ENCODE measurements around the gene SERTAD3. TPM values are rescaled to one million over a fixed set of nuclear protein-coding genes. Genes with fewer than 3 reads are reported as not detected.

The SERTAD3 gene
- total and polyA plus RNA-seq, 2 donors (not counting 3 experiments of a cell fraction or from before 2014, with no cell fraction given) = 13.3 to 29.9 TPM

- Histone ChIP-seq H3K9me3 (replicated peaks; ENCODE audit: control insufficient read depth, insufficient read depth, low read length) (no peaks in the 10 kb centered on the region), H4K20me1 (replicated peaks; ENCODE audit: control insufficient read depth, extremely low read depth, insufficient read depth, low read length) (no peaks in the 10 kb centered on the region), H3K4me2 (ENCODE audit: insufficient read depth, low read length) (no peak overlapping the region), H3K4me1 (ENCODE audit: control insufficient read depth, extremely low read depth, insufficient read depth, low read length) (peaks cover 14% of the 10 kb centered on the region), H3K4me3 (replicated peaks in 1 of 3; ENCODE audit: insufficient read depth in 1 of 3, low read depth in 1 of 3, low read length in 3 of 3) (no peak overlapping the region), H2AFZ (ENCODE audit: low read depth, low read length) (no peak overlapping the region), H3K79me2 (ENCODE audit: control insufficient read depth, insufficient read depth, low read length) (no peaks in the 10 kb centered on the region), H3K36me3 (ENCODE audit: control insufficient read depth in 2 of 2, extremely low read depth in 1 of 2, insufficient read depth in 2 of 2, low read length in 2 of 2) (no peaks in the 10 kb centered on the region), H3K9ac (replicated peaks; ENCODE audit: extremely low read depth, insufficient read depth, low read length) (no peak overlapping the region), H3K27me3 (ENCODE audit: control insufficient read depth in 2 of 2, insufficient read depth in 2 of 2, low read length in 2 of 2) (peaks cover 2 to 3% of the 10 kb centered on the region in 2 experiments), H3K9me1 (replicated peaks; ENCODE audit: control insufficient read depth, extremely low read depth, insufficient read depth, low read length) (no peaks in the 10 kb centered on the region), H3K27ac (ENCODE audit: insufficient read depth, low read depth, low read length) (no peak overlapping the region)
- ChIA-PET POLR2A (no interaction called here), CTCF (interaction anchor here (2.5 kb wide), 1 partner anchor 156 kb away, joined by 9 read pairs; no protein-coding TSS in a partner anchor)
- DNase-seq (ENCODE audit: low read depth, low spot score) = no peak
- FAIRE-seq = no peak
- intact Hi-C loops (cut with micrococcal nuclease) (no loop called here), dilution Hi-C loops (cut with MboI; ENCODE audit: extremely low pct_ligation_motif_present, low sequenced_read_pairs) (no loop called here)
- no TSS peak for BruUV-seq (replicated peaks)
- TF ChIP-seq GATA2 (IDR thresholded peaks at IDR 0.05; ENCODE audit: insufficient read depth, insufficient read length, low read depth, low read length) = no peak
- no peak for TF ChIP-seq FOS (IDR thresholded peaks at IDR 0.05; ENCODE audit: borderline replicate concordance, insufficient read depth, low read length)
- no peak for TF ChIP-seq CTCF (IDR thresholded peaks at IDR 0.05; ENCODE audit: extremely low read depth in 1 of 2, insufficient read depth in 1 of 2, low read depth in 1 of 2, low read length in 2 of 2)
- no peak for TF ChIP-seq POLR2AphosphoS5 (IDR thresholded peaks at IDR 0.05; ENCODE audit: insufficient read depth, low read depth, low read length)
- no peak for TF ChIP-seq EZH2 (IDR thresholded peaks at IDR 0.05; ENCODE audit: borderline replicate concordance, low read depth, low read length, severe bottlenecking)
Observed at GRCh38 chr19:40461669-40462221, 17.6 kb upstream of the SERTAD3 start.

- CTCF ChIA-PET = no interaction called here
- POLR2A ChIA-PET = no interaction called here
- Histone ChIP-seq H3K36me3 (ENCODE audit: control insufficient read depth in 2 of 2, extremely low read depth in 1 of 2, insufficient read depth in 2 of 2, low read length in 2 of 2) (no peaks in the 10 kb centered on the region), H3K27ac (ENCODE audit: insufficient read depth, low read depth, low read length) (no peak overlapping the region), H3K27me3 (ENCODE audit: control insufficient read depth in 2 of 2, insufficient read depth in 2 of 2, low read length in 2 of 2) (no peaks in the 10 kb centered on the region), H2AFZ (ENCODE audit: low read depth, low read length) (no peak overlapping the region), H3K4me2 (ENCODE audit: insufficient read depth, low read length) (no peak overlapping the region), H3K79me2 (ENCODE audit: control insufficient read depth, insufficient read depth, low read length) (no peaks in the 10 kb centered on the region), H3K9me3 (replicated peaks; ENCODE audit: control insufficient read depth, insufficient read depth, low read length) (no peaks in the 10 kb centered on the region), H4K20me1 (replicated peaks; ENCODE audit: control insufficient read depth, extremely low read depth, insufficient read depth, low read length) (no peaks in the 10 kb centered on the region), H3K9me1 (replicated peaks; ENCODE audit: control insufficient read depth, extremely low read depth, insufficient read depth, low read length) (no peaks in the 10 kb centered on the region), H3K4me3 (replicated peaks in 1 of 3; ENCODE audit: insufficient read depth in 1 of 3, low read depth in 1 of 3, low read length in 3 of 3) (no peak overlapping the region), H3K4me1 (ENCODE audit: control insufficient read depth, extremely low read depth, insufficient read depth, low read length) (peaks cover 6% of the 10 kb centered on the region), H3K9ac (replicated peaks; ENCODE audit: extremely low read depth, insufficient read depth, low read length) (no peak overlapping the region)
- no peak for TF ChIP-seq EZH2 (IDR thresholded peaks at IDR 0.05; ENCODE audit: borderline replicate concordance, low read depth, low read length, severe bottlenecking)
- intact Hi-C loops (cut with micrococcal nuclease) (no loop called here), dilution Hi-C loops (cut with MboI; ENCODE audit: extremely low pct_ligation_motif_present, low sequenced_read_pairs) (no loop called here)
- DNase-seq (ENCODE audit: low read depth, low spot score) (no peak), FAIRE-seq (no peak)
- BruUV-seq (replicated peaks) = no TSS peak
Observed at GRCh38 chr19:40460185-40460584, 16.1 kb upstream of the SERTAD3 start.

Data from endothelial cell of umbilical vein (primary cell).